ENCODE results near the gene GNRHR. TPM values are rescaled to one million over a fixed set of nuclear protein-coding genes. Genes with fewer than 3 reads are reported as not detected.

Gene GNRHR
- total RNA-seq, 1 experiment from 2014 or later, result not detected

DNA sequence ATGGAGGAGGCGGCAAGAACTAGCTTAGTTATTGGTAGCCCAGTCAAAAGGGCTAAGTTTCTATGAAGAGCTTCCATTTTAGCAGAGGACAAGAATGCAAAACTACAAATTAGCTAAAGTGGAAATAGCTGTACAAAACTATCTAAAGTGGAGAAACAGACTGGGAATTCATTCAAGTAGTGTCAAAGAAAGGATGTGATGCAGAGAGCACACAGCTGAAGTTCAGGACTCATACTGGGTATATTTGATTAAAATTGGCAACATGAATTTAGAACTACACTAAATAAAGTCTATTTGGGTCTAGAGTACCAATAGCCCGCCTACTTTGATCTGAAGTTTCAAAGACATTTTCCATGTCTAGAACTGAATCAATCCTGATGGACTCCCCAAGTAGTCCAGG, 33.1 kb upstream of the GNRHR start:
- no peaks in the 10 kb centered on the region for H3K9me3 Mint-ChIP-seq (ENCODE audit: unreplicated experiment)
- BruUV-seq (replicated peaks), result no TSS peak
- Histone ChIP-seq H3K4me1 (no peaks in the 10 kb centered on the region), H3K27me3 (replicated peaks; ENCODE audit: control insufficient read depth, insufficient read depth, low read length) (no peaks in the 10 kb centered on the region), H3K36me3 (ENCODE audit: control insufficient read depth, insufficient read depth, low read length) (no peaks in the 10 kb centered on the region), H3K4me3 (ENCODE audit: low read depth, low read length) (no peak overlapping the region), H3K9me3 (no peaks in the 10 kb centered on the region)
- H3K27me3 Mint-ChIP-seq (ENCODE audit: insufficient read depth, unreplicated experiment), result no peaks in the 10 kb centered on the region
- no peaks in the 10 kb centered on the region for H3K36me3 Mint-ChIP-seq (ENCODE audit: insufficient read depth, unreplicated experiment)
- TF ChIP-seq, protein P1, sequence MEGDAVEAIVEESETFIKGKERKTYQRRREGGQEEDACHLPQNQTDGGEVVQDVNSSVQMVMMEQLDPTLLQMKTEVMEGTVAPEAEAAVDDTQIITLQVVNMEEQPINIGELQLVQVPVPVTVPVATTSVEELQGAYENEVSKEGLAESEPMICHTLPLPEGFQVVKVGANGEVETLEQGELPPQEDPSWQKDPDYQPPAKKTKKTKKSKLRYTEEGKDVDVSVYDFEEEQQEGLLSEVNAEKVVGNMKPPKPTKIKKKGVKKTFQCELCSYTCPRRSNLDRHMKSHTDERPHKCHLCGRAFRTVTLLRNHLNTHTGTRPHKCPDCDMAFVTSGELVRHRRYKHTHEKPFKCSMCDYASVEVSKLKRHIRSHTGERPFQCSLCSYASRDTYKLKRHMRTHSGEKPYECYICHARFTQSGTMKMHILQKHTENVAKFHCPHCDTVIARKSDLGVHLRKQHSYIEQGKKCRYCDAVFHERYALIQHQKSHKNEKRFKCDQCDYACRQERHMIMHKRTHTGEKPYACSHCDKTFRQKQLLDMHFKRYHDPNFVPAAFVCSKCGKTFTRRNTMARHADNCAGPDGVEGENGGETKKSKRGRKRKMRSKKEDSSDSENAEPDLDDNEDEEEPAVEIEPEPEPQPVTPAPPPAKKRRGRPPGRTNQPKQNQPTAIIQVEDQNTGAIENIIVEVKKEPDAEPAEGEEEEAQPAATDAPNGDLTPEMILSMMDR (IDR thresholded peaks at IDR 0.05; ENCODE audit: insufficient read depth in 1 of 2, low read depth in 1 of 2, low read length in 1 of 2, severe bottlenecking in 1 of 2, unreplicated experiment in 1 of 2), result no peak
- CTCF ChIA-PET, result no interaction called here
- no peaks in the 10 kb centered on the region for H3K4me1 Mint-ChIP-seq (ENCODE audit: low read depth, unreplicated experiment)
- POLR2A ChIA-PET, result no interaction called here
- no peak overlapping the region for H3K27ac Mint-ChIP-seq (ENCODE audit: unreplicated experiment)
- intact Hi-C loops (cut with micrococcal nuclease; ENCODE audit: unreplicated experiment), result no loop called here
- H3K4me3 Mint-ChIP-seq (ENCODE audit: unreplicated experiment), result no peak overlapping the region
- DNase-seq, result no peak

DNA sequence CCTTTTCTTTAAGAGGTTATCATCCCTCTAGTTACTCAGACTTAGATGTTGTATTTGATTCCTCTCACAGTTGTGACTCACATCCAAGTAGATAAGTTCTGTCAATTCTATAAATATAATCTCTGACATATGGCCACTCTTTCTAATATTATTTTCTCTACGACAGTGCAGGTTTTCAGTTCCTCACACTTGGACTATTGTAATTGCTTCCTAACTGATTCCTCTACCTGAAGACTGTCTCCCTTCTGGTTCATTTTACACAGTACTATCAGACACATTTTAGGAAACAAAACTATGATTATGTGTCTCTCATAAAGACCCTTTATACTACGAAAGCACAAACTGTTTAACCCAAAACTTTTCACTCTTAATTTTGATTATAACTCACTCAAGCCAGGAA, 31.3 kb upstream of the GNRHR start:
- ChIA-PET CTCF (no interaction called here), POLR2A (no interaction called here)
- H3K27me3 Mint-ChIP-seq (ENCODE audit: insufficient read depth, unreplicated experiment), result no peaks in the 10 kb centered on the region
- no peaks in the 10 kb centered on the region for H3K36me3 ChIP-seq (ENCODE audit: control insufficient read depth, insufficient read depth, low read length)
- H3K36me3 Mint-ChIP-seq (ENCODE audit: insufficient read depth, unreplicated experiment), result no peaks in the 10 kb centered on the region
- no peak overlapping the region for H3K4me3 ChIP-seq (ENCODE audit: low read depth, low read length)
- H3K4me1 Mint-ChIP-seq (ENCODE audit: low read depth, unreplicated experiment), result no peaks in the 10 kb centered on the region
- BruUV-seq (replicated peaks), result no TSS peak
- TF ChIP-seq, protein P1 (IDR thresholded peaks at IDR 0.05; ENCODE audit: insufficient read depth in 1 of 2, low read depth in 1 of 2, low read length in 1 of 2, severe bottlenecking in 1 of 2, unreplicated experiment in 1 of 2), result no peak
- no peaks in the 10 kb centered on the region for H3K4me1 ChIP-seq
- no peaks in the 10 kb centered on the region for H3K27me3 ChIP-seq (replicated peaks; ENCODE audit: control insufficient read depth, insufficient read depth, low read length)
- H3K9me3 Mint-ChIP-seq (ENCODE audit: unreplicated experiment), result no peaks in the 10 kb centered on the region
- DNase-seq, result no peak
- intact Hi-C loops (cut with micrococcal nuclease; ENCODE audit: unreplicated experiment), result no loop called here
- H3K27ac Mint-ChIP-seq (ENCODE audit: unreplicated experiment), result no peak overlapping the region
- H3K9me3 ChIP-seq, result no peaks in the 10 kb centered on the region
- no peak overlapping the region for H3K4me3 Mint-ChIP-seq (ENCODE audit: unreplicated experiment)

DNA sequence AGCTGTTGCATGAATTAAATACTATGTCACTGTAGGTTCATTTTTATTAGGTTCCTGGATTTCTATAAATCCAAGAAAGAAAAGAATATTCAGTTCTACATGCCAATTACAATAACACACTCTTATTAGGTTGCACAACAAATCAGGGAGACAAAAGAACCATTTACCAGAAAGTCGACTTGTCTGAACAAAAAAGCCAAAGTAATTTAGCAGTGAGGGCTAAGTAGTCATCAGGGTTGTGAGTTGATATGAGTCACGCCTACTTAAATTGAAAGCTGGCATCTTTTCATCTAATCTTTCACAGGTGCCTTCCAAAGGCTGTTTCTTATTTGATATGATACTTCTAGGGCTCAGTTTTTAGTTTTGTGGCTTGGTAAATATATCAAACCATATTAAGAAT, 25.4 kb upstream of the GNRHR start:
- POLR2A ChIA-PET, result no interaction called here
- Mint-ChIP-seq H3K27ac (ENCODE audit: unreplicated experiment) (no peak overlapping the region), H3K4me1 (ENCODE audit: low read depth, unreplicated experiment) (no peaks in the 10 kb centered on the region), H3K9me3 (ENCODE audit: unreplicated experiment) (no peaks in the 10 kb centered on the region), H3K36me3 (ENCODE audit: insufficient read depth, unreplicated experiment) (no peaks in the 10 kb centered on the region), H3K27me3 (ENCODE audit: insufficient read depth, unreplicated experiment) (no peaks in the 10 kb centered on the region), H3K4me3 (ENCODE audit: unreplicated experiment) (no peak overlapping the region)
- Histone ChIP-seq H3K4me3 (ENCODE audit: low read depth, low read length) (no peak overlapping the region), H3K4me1 (no peaks in the 10 kb centered on the region), H3K9me3 (no peaks in the 10 kb centered on the region), H3K27me3 (replicated peaks; ENCODE audit: control insufficient read depth, insufficient read depth, low read length) (no peaks in the 10 kb centered on the region), H3K36me3 (ENCODE audit: control insufficient read depth, insufficient read depth, low read length) (no peaks in the 10 kb centered on the region)
- no TSS peak for BruUV-seq (replicated peaks)
- intact Hi-C loops (cut with micrococcal nuclease; ENCODE audit: unreplicated experiment), result no loop called here
- TF ChIP-seq, protein P1 (IDR thresholded peaks at IDR 0.05; ENCODE audit: insufficient read depth in 1 of 2, low read depth in 1 of 2, low read length in 1 of 2, severe bottlenecking in 1 of 2, unreplicated experiment in 1 of 2), result no peak
- DNase-seq, result no peak
- CTCF ChIA-PET, result no interaction called here

All from Caco-2 (cell line).